ENCODE measurements around the gene CCNY.

- TF ChIP-seq POLR2A (IDR thresholded peaks at IDR 0.05) (no peak), CTCF (IDR thresholded peaks at IDR 0.05) (no peak)
Observed at GRCh38 chr10:35398908-35399307, 62.6 kb downstream of the CCNY start.
